NCI-H226 (cell line): ENCODE results near the gene SEZ6L.
"Not testable (repeated sequence)": the region's sequence is repeated elsewhere in the genome, so short reads cannot be mapped to it uniquely, and the experiment has no call there.

Experiments used
- DNase-seq: peaks from one replicate; pipeline ENCODE4 v3.0.0-alpha.2; 2015

SEZ6L gene

DNA sequence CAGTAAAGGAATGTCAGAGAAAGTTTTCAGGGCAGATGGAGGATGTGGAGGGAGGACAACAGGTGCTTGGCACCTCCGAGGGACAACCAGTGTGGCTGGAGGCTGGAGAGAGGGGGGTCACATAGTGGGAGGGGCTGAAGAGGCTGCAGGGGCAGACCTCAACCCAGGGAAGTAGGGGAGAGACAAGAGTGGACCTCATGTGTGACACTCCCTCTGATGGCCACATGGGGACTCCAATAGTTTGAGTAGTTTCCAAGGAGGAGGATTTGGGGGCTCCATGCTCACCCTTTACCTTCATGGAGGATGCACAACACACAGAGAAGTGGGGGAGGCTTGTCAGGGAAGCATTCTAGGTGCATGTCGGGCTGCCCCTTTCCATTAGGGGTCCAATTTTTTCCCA, 224.7 kb downstream of the SEZ6L start:
- no peak for DNase-seq

GRCh38 chr22:26394777-26395176, 225.5 kb downstream of the SEZ6L start:
- no peak for DNase-seq

DNA sequence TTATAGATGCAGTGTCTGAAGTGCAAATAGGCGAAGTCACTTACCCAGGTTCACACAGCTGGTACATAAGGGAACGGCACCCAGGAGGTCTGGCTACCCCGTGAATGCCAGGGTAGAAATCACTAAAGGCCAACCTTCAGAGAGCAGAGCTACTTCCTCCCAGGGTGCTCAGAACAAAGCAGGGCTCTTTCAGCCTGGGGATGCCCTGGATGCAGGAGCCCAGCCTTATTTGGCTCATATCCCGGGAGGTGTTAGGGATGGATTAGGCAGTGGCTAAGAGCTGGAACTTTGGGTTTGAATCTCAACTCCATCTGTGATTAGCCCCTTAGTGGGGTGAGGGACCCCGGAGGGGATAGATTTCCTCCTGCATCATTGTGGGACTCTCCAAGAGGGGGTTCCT, 226.7 kb downstream of the SEZ6L start:
- no peak for DNase-seq

DNA sequence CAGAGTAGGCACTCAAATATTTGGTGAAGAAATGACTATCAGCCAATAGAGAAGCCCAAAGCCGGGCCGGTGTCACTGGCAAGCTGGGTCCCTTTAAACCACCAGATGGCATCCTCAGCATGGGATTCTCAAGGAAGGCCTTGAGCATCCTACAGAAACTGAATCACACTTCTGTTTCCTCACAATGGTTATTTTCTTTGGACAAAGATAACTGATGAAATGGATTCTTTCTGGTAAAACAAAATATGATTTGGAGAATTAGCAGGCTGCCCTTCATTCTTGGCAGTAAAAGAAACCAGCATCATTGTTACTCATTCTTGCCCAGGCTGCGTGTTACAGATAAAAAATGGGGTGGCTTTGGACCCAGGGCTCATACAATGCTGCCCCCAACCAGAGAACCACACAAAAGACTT, 229.5 kb downstream of the SEZ6L start:
- DNase-seq, result peak; percentile 43

- DNase-seq, result no peak
Observed at GRCh38 chr22:26399289-26399688, 230.0 kb downstream of the SEZ6L start.

DNA sequence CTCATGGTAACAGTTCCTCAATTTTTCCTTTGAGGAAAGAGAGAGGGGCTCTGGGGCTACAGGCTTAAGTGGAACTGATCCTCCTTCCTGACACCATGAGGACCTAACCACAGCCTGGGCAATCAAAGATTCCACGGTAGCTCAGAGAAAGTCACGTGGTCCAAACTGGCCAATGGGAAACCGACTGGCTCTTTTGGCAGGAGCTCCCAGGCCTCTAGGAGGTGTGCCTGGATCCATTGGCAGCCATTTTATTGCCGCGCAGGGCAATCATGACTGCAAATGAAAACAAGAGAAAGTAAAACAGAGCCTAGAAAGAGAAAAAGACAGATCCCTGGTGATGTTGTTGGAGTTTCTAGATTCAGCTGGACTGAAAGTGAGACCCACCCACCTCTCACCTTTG, 232.5 kb downstream of the SEZ6L start:
- DNase-seq, result no peak

- no peak for DNase-seq
Observed at GRCh38 chr22:26404851-26405421, 235.7 kb downstream of the SEZ6L start.

DNA sequence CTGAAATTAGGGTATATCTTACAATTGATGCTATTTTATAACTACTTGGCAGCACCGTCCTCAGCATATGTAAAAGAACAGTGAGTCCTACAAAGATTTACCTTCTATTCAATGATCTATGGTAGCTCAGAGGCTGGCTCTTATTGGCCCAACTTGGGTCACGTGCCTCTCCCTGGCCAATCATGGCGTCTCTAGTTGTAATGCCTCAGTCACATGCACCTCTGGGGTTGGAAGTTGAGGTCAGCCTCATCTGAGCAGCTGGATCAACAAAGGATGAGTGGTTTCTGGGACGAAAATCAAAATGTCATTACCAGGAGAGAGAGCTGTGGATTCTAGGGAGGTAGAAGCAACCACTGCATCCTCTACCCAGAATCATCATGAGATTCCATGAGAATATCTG, 236.9 kb downstream of the SEZ6L start:
- no peak for DNase-seq

- not testable (repeated sequence) for DNase-seq
Observed at GRCh38 chr22:26408562-26409220, 239.4 kb downstream of the SEZ6L start.

GRCh38 chr22:26409719-26410335, 240.6 kb downstream of the SEZ6L start:
- DNase-seq, result no peak

DNA sequence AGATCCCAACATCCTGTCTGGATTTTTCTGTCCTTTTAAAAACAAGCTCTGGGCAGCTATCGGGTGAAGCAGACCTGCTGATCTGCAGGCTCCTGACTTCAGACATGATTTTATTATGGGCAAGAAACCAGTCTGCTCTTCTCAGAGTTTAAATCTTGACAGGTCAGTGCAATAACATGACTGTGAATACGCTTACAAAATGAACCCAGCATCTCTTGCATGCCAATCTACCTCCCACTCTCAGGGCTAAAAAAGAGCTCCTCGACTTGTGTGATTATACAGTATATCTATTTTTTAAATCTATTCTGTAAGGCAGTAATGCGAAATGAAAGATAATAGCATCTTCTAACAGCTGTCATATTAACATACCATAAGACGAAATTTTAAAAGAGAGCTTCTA, 241.1 kb downstream of the SEZ6L start:
- no peak for DNase-seq

DNA sequence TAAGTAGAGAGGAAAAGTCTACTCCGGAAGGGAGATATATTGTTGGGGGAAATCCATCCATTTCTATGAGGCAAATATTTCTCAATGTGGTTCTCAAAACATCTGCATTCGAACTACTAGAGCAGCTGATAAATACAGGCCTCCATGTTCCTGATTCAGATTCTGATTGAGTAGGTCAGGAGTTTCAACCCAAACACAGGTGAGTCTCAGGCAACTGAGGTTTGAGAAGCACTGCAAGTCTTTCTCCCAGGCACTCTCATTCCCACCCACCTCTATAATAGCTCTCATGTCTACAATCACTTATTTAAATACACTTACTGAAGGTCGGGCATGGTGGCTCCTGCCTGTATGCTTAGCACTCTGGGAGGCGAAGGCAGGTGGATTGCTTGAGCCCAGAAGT, 245.1 kb downstream of the SEZ6L start:
- DNase-seq, result no peak

GRCh38 chr22:26416256-26416655, 247.0 kb downstream of the SEZ6L start:
- no peak for DNase-seq

DNA sequence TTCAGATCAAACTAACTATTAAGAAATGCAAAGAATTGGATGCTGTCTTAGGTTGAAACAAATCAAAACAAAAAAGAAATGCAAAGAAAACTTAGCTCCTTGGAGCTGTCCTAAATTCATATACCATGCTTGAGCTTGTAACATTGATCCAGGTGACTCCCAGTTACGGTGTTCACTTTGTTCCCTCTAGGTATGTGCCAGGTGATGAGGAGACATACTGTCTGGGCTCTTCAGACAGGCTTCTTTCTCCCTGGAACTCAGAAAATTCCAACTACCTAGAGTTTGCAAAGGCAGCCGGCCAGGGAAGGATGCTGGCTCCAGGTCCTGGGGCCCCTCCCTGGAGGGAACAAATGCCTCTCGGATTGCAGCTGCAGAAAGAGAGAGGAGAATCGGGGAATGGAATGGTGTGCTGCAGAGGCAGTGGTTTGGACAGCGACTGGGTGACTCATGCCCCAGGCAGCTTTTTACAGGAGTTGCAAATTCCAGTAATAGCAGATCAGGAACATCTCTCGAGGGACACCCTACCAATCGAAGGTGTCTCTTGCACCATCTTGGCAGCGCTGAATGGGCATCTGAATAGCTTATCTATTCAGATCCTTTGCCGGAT, 247.5 kb downstream of the SEZ6L start:
- peak; percentile 56 for DNase-seq

GRCh38 chr22:26417406-26417805, 248.1 kb downstream of the SEZ6L start:
- DNase-seq, result peak; percentile 25

- DNase-seq, result no peak
Observed at GRCh38 chr22:26418620-26419019, 249.4 kb downstream of the SEZ6L start.

DNA sequence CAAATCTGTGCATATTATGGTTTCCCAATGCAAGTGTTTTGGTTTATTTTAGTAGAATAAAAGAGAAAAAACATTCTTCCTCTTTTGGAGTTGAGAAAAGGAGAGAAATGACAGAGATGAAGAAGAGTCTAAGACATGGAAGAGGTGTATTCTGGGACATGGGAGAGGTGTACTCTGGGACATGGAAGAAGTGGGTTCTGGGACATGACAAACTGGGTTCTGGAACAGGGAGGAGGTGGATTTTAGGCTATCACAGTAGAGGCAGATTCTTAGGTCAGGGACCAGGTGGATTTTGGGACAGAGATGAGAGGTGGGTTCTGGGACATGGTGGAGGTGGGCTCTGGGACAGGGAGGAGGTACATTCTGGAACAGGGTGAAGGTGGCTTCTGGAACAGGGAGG, 257.7 kb downstream of the SEZ6L start:
- DNase-seq, result no peak

GRCh38 chr22:26428515-26429457, 259.5 kb downstream of the SEZ6L start, which contains the start of gene ASPHD2:
Gene ASPHD2 (plus strand): TSS chr22:26429260. CDS start chr22:26433616, 4,356 bp downstream.
- DNase-seq, result peak; percentile 12

- no peak for DNase-seq
Observed at GRCh38 chr22:26429458-26430286, 260.4 kb downstream of the SEZ6L start.

- DNase-seq, result no peak
Observed at GRCh38 chr22:26430600-26430999, 261.3 kb downstream of the SEZ6L start.

DNA sequence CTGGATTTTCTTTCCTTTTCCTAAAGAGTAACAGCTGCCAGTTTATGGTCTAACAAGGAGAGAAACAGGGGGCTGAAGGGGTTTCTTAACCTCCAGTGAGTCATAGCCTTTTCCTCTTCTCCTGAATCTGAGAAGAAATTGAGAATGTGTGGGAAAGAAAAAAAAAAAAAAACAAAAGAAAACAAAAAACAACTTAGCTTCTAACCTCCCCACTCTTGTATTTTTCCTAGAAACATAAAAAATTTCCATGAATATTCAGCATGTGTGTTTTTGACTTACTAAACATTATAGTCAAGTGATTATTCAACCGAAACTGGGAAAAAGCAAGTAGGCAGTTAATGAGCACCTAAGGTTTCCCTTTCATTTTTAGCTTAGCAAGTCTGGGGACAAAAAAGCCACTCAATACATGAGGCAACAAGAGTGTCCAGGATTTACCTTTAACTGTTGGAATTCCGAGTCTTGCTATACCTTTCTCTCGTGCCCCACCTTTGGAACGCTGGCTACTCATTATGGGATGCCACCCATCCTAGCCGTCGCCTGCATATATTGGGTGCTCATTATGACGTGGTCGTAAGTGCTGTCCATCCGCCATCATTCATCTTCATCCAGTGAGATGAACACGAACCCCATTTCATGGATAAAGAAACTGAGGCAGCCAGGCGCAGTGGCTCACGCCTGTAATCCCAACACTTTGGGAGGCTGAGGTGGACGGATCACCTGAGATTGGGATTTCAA, 262.2 kb downstream of the SEZ6L start:
- DNase-seq, result no peak
